ENCODE results near the gene PTPN14. TPM values are rescaled to one million over a fixed set of nuclear protein-coding genes. Genes with fewer than 3 reads are reported as not detected.

The PTPN14 gene
- total and polyA plus RNA-seq, 2 of the 4 experiments (the other 2 are of a cell fraction): 21.5 to 31.7 TPM

- Histone ChIP-seq H2BK120ac (ENCODE audit: low read depth, low read length) (0 out of 2 replicates have a peak overlapping the region, but pooled peaks have one; percentile 29), H4K91ac (ENCODE audit: insufficient read depth, low read depth, low read length) (0 out of 2 replicates have a peak overlapping the region, but pooled peaks have one; percentile 7), H3K18ac (ENCODE audit: low read depth, low read length) (no peak overlapping the region), H3K36me3 (ENCODE audit: control insufficient read depth, insufficient read depth, low read length) (peaks cover 56% of the 10 kb centered on the region), H4K20me1 (ENCODE audit: insufficient read depth, low read length) (no peaks in the 10 kb centered on the region), H2AK9ac (replicated peaks; ENCODE audit: low read depth, low read length, poor library complexity) (no peak overlapping the region), H3K4me3 (ENCODE audit: insufficient read depth, low read depth, low read length) (no peak overlapping the region), H3K9me1 (ENCODE audit: insufficient read depth, low read length) (peaks cover 10% of the 10 kb centered on the region), H4K5ac (ENCODE audit: low read depth, low read length) (no peak overlapping the region), H3K27me3 (ENCODE audit: control insufficient read depth, insufficient read depth, low read length) (no peaks in the 10 kb centered on the region), H4K8ac (ENCODE audit: low read depth in 2 of 2, low read length in 2 of 2) (no peak overlapping the region), H3K56ac (ENCODE audit: extremely low read depth, insufficient read depth, low read length) (no peak overlapping the region), H3K4ac (ENCODE audit: low read depth, low read length) (no peak overlapping the region; the same call in 1 of the 2 replicates), H3K27ac (ENCODE audit: insufficient read depth, low read length) (no peak overlapping the region), H3K4me1 (ENCODE audit: control insufficient read depth, insufficient read depth, low read length) (peaks cover 10% of the 10 kb centered on the region), H2AFZ (replicated peaks; ENCODE audit: low read length, poor library complexity) (no peak overlapping the region), H2BK5ac (ENCODE audit: low read depth, low read length, poor library complexity, severe bottlenecking) (no peak overlapping the region), H3K4me2 (ENCODE audit: low read depth, low read length) (no peak overlapping the region), H2BK15ac (ENCODE audit: low read depth, low read length) (no peak overlapping the region), H2BK20ac (ENCODE audit: low read depth, low read length) (no peak overlapping the region), H3K14ac (replicated peaks; ENCODE audit: low read depth, low read length) (no peak overlapping the region), H3K23ac (ENCODE audit: low read depth, low read length) (no peak overlapping the region), H3K9me3 (ENCODE audit: control insufficient read depth, insufficient read depth, low read length) (no peaks in the 10 kb centered on the region), H3K79me1 (ENCODE audit: low read depth in 1 of 2, low read length in 2 of 2) (peaks cover 35 to 57% of the 10 kb centered on the region in 2 experiments), H3K9ac (ENCODE audit: low read depth, low read length) (no peak overlapping the region), H2AK5ac (ENCODE audit: low read depth, low read length) (no peak overlapping the region)
- intact Hi-C loops (cut with micrococcal nuclease) (no loop called here), dilution Hi-C loops (cut with HindIII; ENCODE audit: low sequenced_read_pairs, unreplicated experiment) (no loop called here), in situ Hi-C loops (cut with MboI; ENCODE audit: low sequenced_read_pairs) (no loop called here)
- no peak for TF ChIP-seq CEBPB (IDR thresholded peaks at IDR 0.05; ENCODE audit: low read depth, low read length)
- TF ChIP-seq NFE2L2 (IDR thresholded peaks at IDR 0.05; ENCODE audit: low read depth, low read length): no peak
- no peak for TF ChIP-seq USF2 (IDR thresholded peaks at IDR 0.05; ENCODE audit: low read depth, low read length)
- TF ChIP-seq ELK1 (IDR thresholded peaks at IDR 0.05; ENCODE audit: borderline replicate concordance, low read depth, low read length): no peak
- no peak for TF ChIP-seq CTCF (conservative IDR thresholded peaks at IDR 0.05; ENCODE audit: low read depth, low read length)
- no peak for TF ChIP-seq BHLHE40 (IDR thresholded peaks at IDR 0.05; ENCODE audit: low read depth, low read length)
- TF ChIP-seq SMC3 (IDR thresholded peaks at IDR 0.05; ENCODE audit: low read depth, low read length): no peak
- TF ChIP-seq RFX5 (IDR thresholded peaks at IDR 0.05; ENCODE audit: low read depth, low read length): no peak
- TF ChIP-seq RCOR1 (IDR thresholded peaks at IDR 0.05; ENCODE audit: insufficient replicate concordance, low read length): no peak
- TF ChIP-seq FOS (IDR thresholded peaks at IDR 0.05; ENCODE audit: low read depth, low read length): no peak
- no peak for TF ChIP-seq MXI1 (IDR thresholded peaks at IDR 0.05; ENCODE audit: borderline replicate concordance, low read depth, low read length)
- TF ChIP-seq CHD1 (IDR thresholded peaks at IDR 0.05; ENCODE audit: low read depth, low read length): no peak
- TF ChIP-seq POLR2A (IDR thresholded peaks at IDR 0.05; ENCODE audit: low read depth, low read length): no peak
- TF ChIP-seq MAFK (IDR thresholded peaks at IDR 0.05; ENCODE audit: low read depth, low read length): no peak
- no peak for TF ChIP-seq MAZ (IDR thresholded peaks at IDR 0.05; ENCODE audit: borderline replicate concordance, low read depth, low read length)
- no peak for TF ChIP-seq RAD21 (IDR thresholded peaks at IDR 0.05; ENCODE audit: low read length)
- POLR2A ChIA-PET (ENCODE audit: unreplicated experiment): no interaction called here
- ATAC-seq (ENCODE audit: low read depth) (no peak), DNase-seq (no peak)
- BruUV-seq (replicated peaks): no TSS peak
- whole genome bisulfite sequencing, 2 experiments (ENCODE audit: extremely low coverage in 2 of 2, insufficient read length in 1 of 2): no CpG with 5 or more reads among the region's 3 CpGs
- CTCF ChIA-PET: interaction anchor here (0.6 kb wide), 1 partner anchor 37 kb away, joined by 3 read pairs; no protein-coding TSS in a partner anchor
Observed at GRCh38 chr1:214380396-214380795, 171.0 kb downstream of the PTPN14 start.

Measured in IMR-90 (cell line).